HG03135 (cell line): ENCODE data around the gene GPR148.

Experiments
- ATAC-seq: cut with Tn5 transposase; IDR thresholded peaks from one replicate; pipeline ENCODE4 v1.9.1; 2021; ENCODE audit warnings: mild to moderate bottlenecking, moderate library complexity; ENCODE audit not compliant: unreplicated experiment

GPR148 gene

GRCh38 chr2:130768191-130768855 lies 39.5 kb downstream of the GPR148 start:
- ATAC-seq: no peak

DNA sequence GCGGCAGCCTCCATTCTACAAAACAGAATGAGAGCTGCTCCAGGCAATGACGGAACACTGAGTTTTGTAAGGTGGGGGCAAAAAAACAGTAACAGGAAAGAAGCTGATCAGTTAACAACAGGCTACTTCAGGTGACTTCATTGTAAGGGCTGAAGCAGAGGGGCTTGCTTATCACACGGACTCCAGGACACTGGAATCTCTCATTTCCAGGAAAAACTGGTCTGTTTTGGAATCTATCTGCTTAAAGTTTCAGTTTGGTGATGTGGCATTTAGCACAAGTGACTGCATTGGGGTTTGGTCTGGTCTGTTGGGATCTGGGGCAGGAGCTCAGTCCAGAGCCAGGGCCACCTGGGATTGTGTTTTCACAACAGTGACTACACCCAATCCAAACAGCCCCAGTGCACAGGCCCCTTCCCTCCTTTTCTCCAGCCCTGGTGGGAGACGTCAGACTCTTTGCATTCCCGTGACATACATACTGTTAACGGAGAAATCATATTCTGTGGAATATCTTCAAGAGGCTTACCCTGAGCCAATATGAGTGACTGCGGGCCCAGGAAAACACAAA lies 40.6 kb downstream of the GPR148 start:
- no peak for ATAC-seq

- ATAC-seq: no peak
Observed at GRCh38 chr2:130776550-130776949, 47.7 kb downstream of the GPR148 start.

DNA sequence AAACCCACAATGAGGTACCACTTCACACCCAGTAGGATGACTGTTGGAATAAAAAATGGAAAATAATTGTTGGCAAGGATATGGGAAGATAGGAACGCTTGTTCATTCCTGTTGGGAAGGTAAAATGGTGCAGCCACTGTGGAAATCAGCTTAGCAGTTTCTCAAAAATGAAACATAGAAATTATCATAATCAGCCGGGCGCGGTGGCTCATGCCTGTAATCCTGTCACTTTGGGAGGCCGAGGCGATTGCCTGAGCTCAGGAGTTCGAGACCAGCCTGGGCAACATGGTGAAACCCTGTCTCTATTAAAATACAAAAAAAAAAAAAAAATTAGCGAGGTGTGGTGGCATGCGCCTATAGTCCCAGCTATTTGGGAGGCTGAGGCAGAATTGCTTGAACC lies 49.9 kb downstream of the GPR148 start:
- ATAC-seq: no peak
